Stomach (tissue), 4 donors: ENCODE measurements around the gene MIS18A.

ENCODE experiments used
- POLR2A ChIP-seq, 4 donors: fragments of 450-650 bp; IDR thresholded peaks; one replicate each; pipeline ENCODE4 v1.6.1; 2016; ENCODE audit warnings: antibody characterized with exemption in 4 of 4, control low read depth in 2 of 4, mild to moderate bottlenecking in 1 of 4, moderate library complexity in 1 of 4
- POLR2AphosphoS5 ChIP-seq, 3 donors: sonication (generic); formaldehyde crosslinking; IDR thresholded peaks; one replicate each; pipeline ENCODE4 v1.6.1; 2016; ENCODE audit warnings: antibody characterized with exemption in 3 of 3
- TF ChIP-seq, protein P1 (sequence below), 7 experiments: fragments of 450-650 bp in 4 of 7; fragments of 200-600 bp in 3 of 7; sonication (generic) in 3 of 7; IDR thresholded peaks; one replicate each; pipeline ENCODE4 v1.5.1; 2016 to 2019; ENCODE audit warnings: antibody characterized with exemption in 7 of 7, control low read depth in 2 of 7, mild to moderate bottlenecking in 1 of 7

- TF ChIP-seq POLR2AphosphoS5 (IDR thresholded peaks at IDR 0.05) = no peak
- TF ChIP-seq, protein P1, sequence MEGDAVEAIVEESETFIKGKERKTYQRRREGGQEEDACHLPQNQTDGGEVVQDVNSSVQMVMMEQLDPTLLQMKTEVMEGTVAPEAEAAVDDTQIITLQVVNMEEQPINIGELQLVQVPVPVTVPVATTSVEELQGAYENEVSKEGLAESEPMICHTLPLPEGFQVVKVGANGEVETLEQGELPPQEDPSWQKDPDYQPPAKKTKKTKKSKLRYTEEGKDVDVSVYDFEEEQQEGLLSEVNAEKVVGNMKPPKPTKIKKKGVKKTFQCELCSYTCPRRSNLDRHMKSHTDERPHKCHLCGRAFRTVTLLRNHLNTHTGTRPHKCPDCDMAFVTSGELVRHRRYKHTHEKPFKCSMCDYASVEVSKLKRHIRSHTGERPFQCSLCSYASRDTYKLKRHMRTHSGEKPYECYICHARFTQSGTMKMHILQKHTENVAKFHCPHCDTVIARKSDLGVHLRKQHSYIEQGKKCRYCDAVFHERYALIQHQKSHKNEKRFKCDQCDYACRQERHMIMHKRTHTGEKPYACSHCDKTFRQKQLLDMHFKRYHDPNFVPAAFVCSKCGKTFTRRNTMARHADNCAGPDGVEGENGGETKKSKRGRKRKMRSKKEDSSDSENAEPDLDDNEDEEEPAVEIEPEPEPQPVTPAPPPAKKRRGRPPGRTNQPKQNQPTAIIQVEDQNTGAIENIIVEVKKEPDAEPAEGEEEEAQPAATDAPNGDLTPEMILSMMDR (IDR thresholded peaks at IDR 0.05) = no peak
- no peak for TF ChIP-seq POLR2A (IDR thresholded peaks at IDR 0.05)
These were observed 26.1 kb upstream of the MIS18A start for GRCh38 chr21:32304998-32305397.
